Activated T-helper 1 cell treated with Interleukin-2 at 50 U/mL for 16 hours (primary cell): ENCODE measurements around the gene MARF1.
"Not testable (repeated sequence)": the region's sequence is repeated elsewhere in the genome, so short reads cannot be mapped to it uniquely, and the experiment has no call there.

ENCODE experiments used
- DNase-seq: peaks from one replicate; pipeline ENCODE4 v3.0.0-alpha.2; 2020; ENCODE audit warnings: low read depth

MARF1 gene

DNA sequence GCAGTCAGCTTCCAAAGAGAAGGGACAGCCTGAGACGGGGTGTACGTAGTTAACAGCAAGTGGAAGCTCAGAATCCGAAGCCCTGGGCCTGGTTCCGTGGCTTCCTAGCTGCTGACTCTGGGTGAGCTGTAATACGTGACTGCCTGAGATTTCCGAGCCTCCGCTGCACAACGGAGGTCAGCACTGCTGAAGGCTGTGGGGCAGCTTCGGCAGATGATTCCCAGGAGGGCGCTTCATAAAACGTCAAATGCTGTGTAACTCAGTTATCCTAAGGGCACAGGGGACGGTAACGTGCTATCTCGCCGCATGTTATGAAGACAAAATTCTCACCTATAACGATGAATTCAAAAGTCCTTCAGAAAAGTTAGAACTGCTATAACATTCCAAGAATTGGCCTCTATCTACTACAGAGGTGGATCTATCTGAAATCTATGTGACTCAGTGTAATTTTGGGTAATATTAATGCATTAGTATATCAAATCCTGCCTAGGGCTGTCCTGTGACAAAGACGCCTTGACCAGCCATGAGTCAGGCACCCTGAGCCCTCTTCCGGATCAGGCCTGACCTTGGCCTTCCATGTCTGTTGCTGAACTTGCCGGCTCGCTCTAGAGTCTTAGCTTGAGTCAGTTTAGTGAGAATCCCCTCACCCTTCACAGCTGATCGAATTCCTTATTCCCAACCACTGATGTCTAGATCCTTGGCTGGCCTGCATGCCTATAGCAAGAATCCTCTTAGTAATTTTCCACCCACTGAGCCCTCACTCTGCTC is 43.5 kb downstream of the MARF1 start:
- no peak for DNase-seq

DNA sequence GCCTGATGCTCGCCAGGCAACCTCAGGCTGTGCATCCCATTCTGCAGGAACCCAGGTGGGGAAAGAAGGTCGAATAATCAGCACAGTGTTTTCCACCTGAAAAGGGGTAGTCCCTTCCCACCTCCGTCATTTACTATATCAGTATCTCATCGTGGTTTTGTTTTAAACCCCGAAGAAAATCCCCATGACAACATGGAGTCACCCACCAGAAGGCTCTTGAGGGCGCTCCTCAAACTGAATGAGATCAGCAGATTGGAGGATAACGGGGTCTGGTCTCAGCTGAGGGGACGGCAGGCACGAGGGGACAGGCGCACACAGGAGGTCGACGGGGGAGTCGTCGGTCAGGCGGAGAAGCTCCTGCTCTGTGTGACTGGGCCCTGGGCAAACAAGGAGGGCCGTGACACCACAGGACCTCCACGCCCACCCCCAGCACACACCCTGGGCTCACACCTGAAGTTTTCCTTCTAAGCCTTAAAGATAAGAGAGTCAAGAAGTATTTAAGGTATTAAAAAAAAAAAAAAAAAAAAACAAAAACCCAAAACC is 44.2 kb downstream of the MARF1 start:
- DNase-seq = no peak

GRCh38 chr16:15597822-15598647 is 44.9 kb downstream of the MARF1 start:
- DNase-seq = no peak

- no peak for DNase-seq
Measured at GRCh38 chr16:15597135-15597534, 45.8 kb downstream of the MARF1 start.

DNA sequence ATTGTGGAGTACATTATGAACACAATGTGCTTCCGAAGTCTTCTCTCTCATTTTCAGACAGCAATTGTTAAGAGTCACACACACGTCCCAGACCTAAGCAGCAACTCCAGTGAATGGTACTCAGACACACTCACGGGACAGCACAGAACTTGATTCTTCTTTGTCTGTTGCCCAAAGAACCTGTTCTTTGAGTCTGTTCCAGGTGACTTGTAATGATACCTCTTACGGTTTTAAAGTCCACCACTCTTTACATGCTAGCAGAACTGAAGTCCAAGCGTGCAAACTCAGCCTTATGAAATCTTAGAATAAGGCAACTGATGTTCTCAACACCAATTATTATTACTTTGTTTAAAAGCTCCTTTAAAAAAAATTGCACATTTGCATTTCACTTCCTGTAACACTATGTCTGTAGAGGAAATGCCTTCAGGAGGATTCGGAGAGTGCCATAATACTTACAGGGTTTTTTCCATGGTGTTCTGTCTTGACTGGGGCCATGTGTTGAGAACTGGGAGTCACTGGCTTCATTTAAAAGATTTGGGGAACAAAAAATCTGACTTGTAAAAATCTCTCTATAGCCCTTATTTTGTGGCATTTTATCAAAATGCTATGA is 48.1 kb downstream of the MARF1 start:
- DNase-seq = no peak

DNA sequence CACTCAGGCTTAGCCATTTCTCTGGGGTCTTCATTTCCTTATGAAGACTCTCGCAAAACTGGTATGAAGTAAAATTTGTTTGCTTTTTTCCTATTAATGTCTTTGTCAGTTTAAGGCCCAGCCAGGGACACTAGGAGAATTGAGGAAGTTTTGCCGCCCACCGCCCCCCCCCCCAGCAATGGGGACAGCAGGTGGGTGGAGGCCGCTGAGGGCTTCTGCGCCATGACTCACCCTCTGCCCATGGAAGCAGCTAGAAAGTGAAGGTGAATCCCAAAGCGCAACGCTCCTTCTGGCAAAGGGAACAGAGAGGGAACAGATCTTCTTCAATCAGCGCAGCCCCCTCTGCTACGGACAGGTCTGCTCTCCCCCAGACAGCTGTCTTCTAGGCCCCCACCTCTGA is 49.7 kb downstream of the MARF1 start:
- DNase-seq = no peak

- DNase-seq = peak; percentile 24
Measured at GRCh38 chr16:15592324-15592723, 50.6 kb downstream of the MARF1 start.

DNA sequence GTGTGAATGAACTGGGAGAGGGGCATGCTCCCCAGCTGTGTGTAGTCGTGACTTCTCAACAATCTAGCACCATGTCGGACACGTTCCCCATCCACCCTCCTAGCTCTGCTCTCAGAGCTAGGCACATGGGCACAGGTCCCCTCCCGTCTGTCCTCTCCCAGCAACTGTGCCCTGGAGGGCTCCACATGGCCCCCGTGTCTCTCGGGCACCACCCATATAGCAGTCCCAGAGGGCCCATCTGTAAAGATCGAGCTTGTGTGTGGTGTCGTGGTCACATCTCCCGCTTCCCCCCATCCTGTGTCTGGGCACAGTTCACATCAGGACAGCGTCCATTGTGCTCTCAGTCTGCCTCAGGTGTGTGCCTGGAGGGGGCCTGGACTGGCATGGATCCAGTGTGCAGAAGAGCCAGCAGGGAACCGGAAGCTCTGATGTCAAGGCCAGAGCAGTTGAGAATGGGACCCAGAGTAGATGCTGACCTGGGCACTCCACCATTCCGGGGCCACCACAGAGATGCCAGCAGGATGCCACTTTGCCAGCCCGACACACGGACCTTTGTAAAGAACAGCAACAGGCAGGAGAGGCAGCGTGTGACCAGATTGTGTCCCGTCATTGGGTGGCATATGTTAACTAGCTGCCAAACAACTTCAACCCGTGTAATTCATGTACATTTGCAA is 55.7 kb downstream of the MARF1 start:
- DNase-seq = no peak

GRCh38 chr16:15586716-15587115 is 56.2 kb downstream of the MARF1 start:
- no peak for DNase-seq

- no peak for DNase-seq
Measured at GRCh38 chr16:15585956-15586355, 57.0 kb downstream of the MARF1 start.

- no peak for DNase-seq
Measured at GRCh38 chr16:15583526-15583925, 59.4 kb downstream of the MARF1 start.

GRCh38 chr16:15581127-15581815 is 61.7 kb downstream of the MARF1 start:
- no peak for DNase-seq

DNA sequence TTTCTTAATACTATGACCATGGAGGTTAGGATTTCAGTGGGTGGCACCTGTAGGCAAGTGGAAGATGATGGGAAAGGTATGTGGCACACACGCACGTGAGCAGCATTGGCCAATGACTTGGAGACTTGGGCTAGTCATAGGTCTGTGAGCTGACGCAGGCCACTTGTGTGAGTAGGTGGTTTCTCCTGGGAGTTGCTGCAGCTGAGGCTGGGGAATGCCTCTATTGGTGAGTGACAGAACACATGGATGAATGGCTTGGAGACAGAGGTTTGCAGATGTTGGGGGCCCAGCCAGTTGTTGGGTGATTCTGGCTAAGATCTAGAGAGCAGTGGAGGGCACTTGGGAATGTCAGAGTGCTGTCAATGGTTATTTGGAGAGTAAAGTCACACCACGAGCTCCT is 64.1 kb downstream of the MARF1 start:
- no peak for DNase-seq

DNA sequence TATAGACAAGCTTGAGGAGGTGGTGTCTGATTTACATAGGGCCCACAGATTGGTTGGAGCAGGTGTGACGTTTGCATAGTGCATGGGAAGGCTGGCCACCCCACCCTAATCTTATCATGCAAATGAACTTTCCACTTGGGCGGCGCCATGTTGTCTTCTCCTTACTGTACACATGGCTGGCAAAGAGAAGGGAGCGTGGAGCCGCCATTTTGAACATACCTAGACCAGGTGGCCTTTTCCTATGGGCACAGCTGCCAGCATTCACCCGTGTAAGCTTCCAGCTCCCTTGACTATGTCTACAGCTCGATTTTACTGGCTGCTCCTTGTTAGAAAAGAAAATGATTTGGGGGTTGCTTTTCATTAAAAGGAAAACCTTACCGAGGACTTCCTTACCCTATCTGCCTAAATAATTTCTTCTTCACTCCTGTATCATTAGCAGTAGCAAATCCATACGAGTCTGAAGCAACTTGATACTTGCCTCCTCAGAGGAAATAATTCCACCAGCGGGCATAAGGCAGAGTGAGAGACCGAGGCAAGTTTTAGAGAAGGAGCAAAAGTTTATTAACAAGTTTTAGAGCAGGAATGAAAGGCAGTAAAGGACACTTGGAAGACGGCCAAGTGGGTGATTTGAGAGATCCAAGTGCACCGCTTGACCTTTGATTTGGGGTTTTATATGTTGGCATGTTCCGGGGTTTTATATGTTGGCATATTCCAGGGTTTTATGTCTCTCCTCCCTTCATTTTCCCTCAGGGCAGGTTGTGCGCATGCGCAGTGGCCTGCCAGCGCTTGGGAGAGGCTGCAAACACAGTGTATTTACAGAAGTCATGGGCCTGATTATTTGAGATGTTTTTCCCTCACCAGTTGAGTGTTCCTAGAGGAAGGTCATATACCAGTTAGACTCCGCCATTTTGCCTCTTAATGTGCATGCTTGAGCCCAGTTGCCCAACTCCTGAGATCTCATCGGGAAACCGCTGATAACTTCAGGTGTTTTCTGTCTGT is 65.7 kb downstream of the MARF1 start:
- DNase-seq = no peak

- DNase-seq = no peak
Measured at GRCh38 chr16:15575293-15576049, 67.5 kb downstream of the MARF1 start.

DNA sequence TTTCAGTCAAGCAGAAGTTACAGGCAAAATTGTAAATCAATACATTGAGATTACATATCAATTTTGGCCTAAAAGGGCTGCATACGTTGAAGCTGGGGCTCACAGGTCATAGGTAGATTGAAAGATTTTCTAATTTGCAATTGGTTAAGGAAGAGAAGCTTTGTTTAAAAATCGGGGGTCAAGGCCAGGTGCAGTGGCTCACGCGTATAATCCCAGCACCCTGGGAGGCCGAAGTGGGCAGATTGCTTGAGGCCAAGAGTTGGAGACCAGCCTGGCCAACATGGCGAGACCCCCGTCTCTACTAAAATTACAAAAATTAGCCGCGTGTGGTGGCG is 68.4 kb downstream of the MARF1 start:
- DNase-seq = no peak

DNA sequence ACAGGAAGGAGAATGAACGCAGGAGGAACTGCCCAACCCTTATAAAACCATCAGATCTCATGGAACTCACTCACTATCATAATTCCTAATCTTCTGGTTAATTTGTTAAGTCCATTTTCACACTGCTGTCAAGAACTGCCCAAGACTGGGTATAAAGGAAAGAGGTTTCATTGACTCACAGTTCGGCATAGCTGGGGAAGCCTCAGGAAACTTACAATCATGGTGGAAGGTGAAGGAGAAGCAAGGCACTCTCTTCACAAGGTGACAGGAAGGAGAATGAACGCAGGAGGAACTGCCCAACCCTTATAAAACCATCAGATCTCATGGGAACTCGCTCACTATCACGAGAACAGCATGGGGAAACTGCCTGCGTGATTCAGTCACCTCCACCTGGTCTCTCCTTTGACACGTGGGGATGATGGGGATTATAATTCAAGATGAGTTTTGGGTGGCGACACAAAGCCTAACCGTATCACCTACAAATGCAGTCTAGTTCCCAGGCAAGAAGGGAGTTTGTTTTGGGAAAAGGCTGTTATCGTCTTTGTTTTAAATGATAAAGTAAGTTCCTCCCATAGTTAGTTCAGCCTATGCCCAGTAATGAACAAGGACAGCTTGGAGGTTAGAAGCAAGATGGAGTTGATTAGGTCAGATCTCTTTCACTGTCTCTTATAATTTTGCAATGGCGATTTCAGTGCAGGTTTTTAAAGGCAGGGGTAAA is 68.9 kb downstream of the MARF1 start:
- not testable (repeated sequence) for DNase-seq

- no peak for DNase-seq
Measured at GRCh38 chr16:15573274-15573895, 69.6 kb downstream of the MARF1 start.
